HepG2 (cell line): ENCODE results near the gene HAO2.

Experiments used
- CEBPB ChIP-seq: IDR thresholded peaks from 2 replicates; pipeline ENCODE4 v1.6.1; 2011; ENCODE audit warnings: low read depth, low read length, improper control_type of control experiment, borderline replicate concordance
- ETV6 ChIP-seq: sonication (generic); formaldehyde crosslinking; conservative IDR thresholded peaks from 2 replicates; pipeline ENCODE4 v1.4.0; 2020; ENCODE audit warnings: missing genetic modification reagents
- EZH2 ChIP-seq: conservative IDR thresholded peaks from 2 replicates; pipeline ENCODE4 v1.6.1; 2012; ENCODE audit warnings: mild to moderate bottlenecking, low read depth, low read length, moderate library complexity
- HOXA9 ChIP-seq: sonication (generic); formaldehyde crosslinking; IDR thresholded peaks from 2 replicates; pipeline ENCODE4 v1.8.1; 2022; ENCODE audit warnings: missing genetic modification reagents, mild to moderate bottlenecking, moderate library complexity, borderline replicate concordance
- MTA3 ChIP-seq: sonication (generic); formaldehyde crosslinking; IDR thresholded peaks from 2 replicates; pipeline ENCODE4 v1.4.0; 2020; ENCODE audit warnings: missing genetic modification reagents
- PBX3 ChIP-seq: sonication (generic); formaldehyde crosslinking; IDR thresholded peaks from 2 replicates; pipeline ENCODE4 v1.8.1; 2023; ENCODE audit warnings: missing genetic modification reagents, inconsistent platforms, borderline replicate concordance
- POLR2AphosphoS5 ChIP-seq: IDR thresholded peaks from 2 replicates; pipeline ENCODE4 v1.6.1; 2012; ENCODE audit warnings: low read depth, low read length
- ZNF543 ChIP-seq: sonication (generic); formaldehyde crosslinking; IDR thresholded peaks from 2 replicates; pipeline ENCODE4 v1.4.0; 2020; ENCODE audit warnings: mild to moderate bottlenecking, missing genetic modification reagents
- ZNF687 ChIP-seq: sonication (generic); formaldehyde crosslinking; IDR thresholded peaks from 2 replicates; pipeline ENCODE4 v1.5.1; 2020; ENCODE audit warnings: mild to moderate bottlenecking, missing genetic modification reagents, moderate library complexity
- ZNF773 ChIP-seq: sonication (generic); formaldehyde crosslinking; IDR thresholded peaks from 2 replicates; pipeline ENCODE4 v1.4.0; 2020; ENCODE audit warnings: missing genetic modification reagents, borderline replicate concordance
- ZNF784 ChIP-seq: sonication (generic); formaldehyde crosslinking; IDR thresholded peaks from 2 replicates; pipeline ENCODE4 v1.5.1; 2020; ENCODE audit warnings: missing genetic modification reagents, mild to moderate bottlenecking, borderline replicate concordance
- ZNF83 ChIP-seq: sonication (generic); formaldehyde crosslinking; IDR thresholded peaks from 2 replicates; pipeline ENCODE4 v1.4.0; 2020; ENCODE audit warnings: missing genetic modification reagents, mild to moderate bottlenecking, borderline replicate concordance
- TF ChIP-seq, protein P1 (sequence below): sonication (generic); formaldehyde crosslinking; IDR thresholded peaks from 2 replicates; pipeline ENCODE4 v1.5.0; 2020; ENCODE audit warnings: mild to moderate bottlenecking, missing genetic modification reagents, moderate library complexity

GRCh38 chr1:119379117-119379516, 10.5 kb downstream of the HAO2 start:
- TF ChIP-seq ZNF773 (CRISPR knock-in tag) (no peak), POLR2AphosphoS5 (no peak), MTA3 (no peak), HOXA9 (no peak), ZNF784 (CRISPR knock-in tag) (no peak), EZH2 (no peak), ETV6 (CRISPR knock-in tag) (no peak), ZNF687 (CRISPR knock-in tag) (no peak), ZNF83 (no peak), CEBPB (no peak), ZNF543 (no peak), PBX3 (CRISPR knock-in tag) (no peak)
- TF ChIP-seq, protein P1, sequence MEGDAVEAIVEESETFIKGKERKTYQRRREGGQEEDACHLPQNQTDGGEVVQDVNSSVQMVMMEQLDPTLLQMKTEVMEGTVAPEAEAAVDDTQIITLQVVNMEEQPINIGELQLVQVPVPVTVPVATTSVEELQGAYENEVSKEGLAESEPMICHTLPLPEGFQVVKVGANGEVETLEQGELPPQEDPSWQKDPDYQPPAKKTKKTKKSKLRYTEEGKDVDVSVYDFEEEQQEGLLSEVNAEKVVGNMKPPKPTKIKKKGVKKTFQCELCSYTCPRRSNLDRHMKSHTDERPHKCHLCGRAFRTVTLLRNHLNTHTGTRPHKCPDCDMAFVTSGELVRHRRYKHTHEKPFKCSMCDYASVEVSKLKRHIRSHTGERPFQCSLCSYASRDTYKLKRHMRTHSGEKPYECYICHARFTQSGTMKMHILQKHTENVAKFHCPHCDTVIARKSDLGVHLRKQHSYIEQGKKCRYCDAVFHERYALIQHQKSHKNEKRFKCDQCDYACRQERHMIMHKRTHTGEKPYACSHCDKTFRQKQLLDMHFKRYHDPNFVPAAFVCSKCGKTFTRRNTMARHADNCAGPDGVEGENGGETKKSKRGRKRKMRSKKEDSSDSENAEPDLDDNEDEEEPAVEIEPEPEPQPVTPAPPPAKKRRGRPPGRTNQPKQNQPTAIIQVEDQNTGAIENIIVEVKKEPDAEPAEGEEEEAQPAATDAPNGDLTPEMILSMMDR (CRISPR knock-in tag), result no peak
